Lower leg skin (tissue), 3 donors: ENCODE results near the gene TMIGD3.
"Not testable (repeated sequence)": the region's sequence is repeated elsewhere in the genome, so short reads cannot be mapped to it uniquely, and the experiment has no call there.

Source experiments
- POLR2A ChIP-seq, 2 donors: fragments of 450-650 bp; IDR thresholded peaks; one replicate each; pipeline ENCODE4 v1.6.1; 2016 to 2017; ENCODE audit warnings: antibody characterized with exemption in 2 of 2, mild to moderate bottlenecking in 1 of 2, moderate library complexity in 1 of 2
- TF ChIP-seq, protein P1 (sequence below), 3 donors: fragments of 450-650 bp; IDR thresholded peaks; one replicate each; pipeline ENCODE4 v1.5.1; 2016; ENCODE audit warnings: antibody characterized with exemption in 3 of 3, mild to moderate bottlenecking in 3 of 3, moderate library complexity in 2 of 3

DNA sequence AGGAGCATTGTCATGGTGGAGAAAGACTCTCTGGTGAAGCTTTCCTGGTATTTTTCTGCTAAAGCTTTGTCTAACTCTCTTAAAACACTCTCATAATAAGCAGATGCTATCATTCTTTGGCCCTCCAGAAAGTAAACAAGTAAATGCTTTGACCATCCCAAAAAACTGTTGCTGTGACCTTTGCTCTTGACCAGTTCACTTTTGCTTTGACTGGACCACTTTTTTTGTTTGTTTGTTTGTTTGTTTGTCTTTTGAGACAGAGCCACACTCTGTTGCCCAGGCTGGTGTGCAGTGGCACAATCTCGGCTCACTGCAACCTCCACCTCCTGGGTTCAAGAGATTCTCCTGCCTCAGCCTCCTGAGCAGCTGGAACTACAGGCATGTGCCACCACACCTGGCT is 44.4 kb upstream of the TMIGD3 start:
- not testable (repeated sequence) for TF ChIP-seq POLR2A (IDR thresholded peaks at IDR 0.05)
- TF ChIP-seq, protein P1, sequence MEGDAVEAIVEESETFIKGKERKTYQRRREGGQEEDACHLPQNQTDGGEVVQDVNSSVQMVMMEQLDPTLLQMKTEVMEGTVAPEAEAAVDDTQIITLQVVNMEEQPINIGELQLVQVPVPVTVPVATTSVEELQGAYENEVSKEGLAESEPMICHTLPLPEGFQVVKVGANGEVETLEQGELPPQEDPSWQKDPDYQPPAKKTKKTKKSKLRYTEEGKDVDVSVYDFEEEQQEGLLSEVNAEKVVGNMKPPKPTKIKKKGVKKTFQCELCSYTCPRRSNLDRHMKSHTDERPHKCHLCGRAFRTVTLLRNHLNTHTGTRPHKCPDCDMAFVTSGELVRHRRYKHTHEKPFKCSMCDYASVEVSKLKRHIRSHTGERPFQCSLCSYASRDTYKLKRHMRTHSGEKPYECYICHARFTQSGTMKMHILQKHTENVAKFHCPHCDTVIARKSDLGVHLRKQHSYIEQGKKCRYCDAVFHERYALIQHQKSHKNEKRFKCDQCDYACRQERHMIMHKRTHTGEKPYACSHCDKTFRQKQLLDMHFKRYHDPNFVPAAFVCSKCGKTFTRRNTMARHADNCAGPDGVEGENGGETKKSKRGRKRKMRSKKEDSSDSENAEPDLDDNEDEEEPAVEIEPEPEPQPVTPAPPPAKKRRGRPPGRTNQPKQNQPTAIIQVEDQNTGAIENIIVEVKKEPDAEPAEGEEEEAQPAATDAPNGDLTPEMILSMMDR (IDR thresholded peaks at IDR 0.05) = not testable (repeated sequence)
